K562 (cell line): ENCODE measurements around the gene MAGI2.

ENCODE experiments used
- SMC3 ChIP-seq: conservative IDR thresholded peaks from 2 replicates; pipeline ENCODE4 v1.6.1; 2011; ENCODE audit warnings: low read depth, low read length, improper control_type of control experiment; ENCODE audit not compliant: insufficient read depth
- TF ChIP-seq, protein P1 (sequence below), 2 experiments: fragments of 450-650 bp in 1 of 2; sonication (generic) in 1 of 2; formaldehyde crosslinking in 1 of 2; IDR thresholded peaks; 2 replicates each; pipeline versions ENCODE4 v1.7.1 to v1.9.0; 2016 to 2022; ENCODE audit warnings: inconsistent platforms in 1 of 2, mild to moderate bottlenecking in 1 of 2, missing genetic modification reagents in 1 of 2

DNA sequence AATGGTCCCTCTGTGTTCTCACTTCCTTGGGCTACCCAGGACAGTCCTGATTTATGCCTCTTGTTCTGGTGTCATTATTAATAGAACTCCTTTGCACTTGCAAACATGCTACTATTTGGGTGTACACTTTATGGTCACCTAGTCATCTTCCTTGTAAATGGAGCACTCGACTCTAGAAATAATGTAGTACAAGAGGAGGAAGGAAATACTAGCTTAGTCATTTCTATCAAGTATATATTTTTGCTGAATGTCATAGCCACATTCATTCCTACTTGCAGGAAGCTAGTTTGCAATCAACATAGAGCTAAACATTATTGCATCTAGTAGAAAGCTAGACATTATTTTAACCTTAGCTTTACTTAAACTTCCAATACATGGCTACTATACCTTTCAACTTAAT, 335.3 kb downstream of the MAGI2 start:
- TF ChIP-seq, protein P1, sequence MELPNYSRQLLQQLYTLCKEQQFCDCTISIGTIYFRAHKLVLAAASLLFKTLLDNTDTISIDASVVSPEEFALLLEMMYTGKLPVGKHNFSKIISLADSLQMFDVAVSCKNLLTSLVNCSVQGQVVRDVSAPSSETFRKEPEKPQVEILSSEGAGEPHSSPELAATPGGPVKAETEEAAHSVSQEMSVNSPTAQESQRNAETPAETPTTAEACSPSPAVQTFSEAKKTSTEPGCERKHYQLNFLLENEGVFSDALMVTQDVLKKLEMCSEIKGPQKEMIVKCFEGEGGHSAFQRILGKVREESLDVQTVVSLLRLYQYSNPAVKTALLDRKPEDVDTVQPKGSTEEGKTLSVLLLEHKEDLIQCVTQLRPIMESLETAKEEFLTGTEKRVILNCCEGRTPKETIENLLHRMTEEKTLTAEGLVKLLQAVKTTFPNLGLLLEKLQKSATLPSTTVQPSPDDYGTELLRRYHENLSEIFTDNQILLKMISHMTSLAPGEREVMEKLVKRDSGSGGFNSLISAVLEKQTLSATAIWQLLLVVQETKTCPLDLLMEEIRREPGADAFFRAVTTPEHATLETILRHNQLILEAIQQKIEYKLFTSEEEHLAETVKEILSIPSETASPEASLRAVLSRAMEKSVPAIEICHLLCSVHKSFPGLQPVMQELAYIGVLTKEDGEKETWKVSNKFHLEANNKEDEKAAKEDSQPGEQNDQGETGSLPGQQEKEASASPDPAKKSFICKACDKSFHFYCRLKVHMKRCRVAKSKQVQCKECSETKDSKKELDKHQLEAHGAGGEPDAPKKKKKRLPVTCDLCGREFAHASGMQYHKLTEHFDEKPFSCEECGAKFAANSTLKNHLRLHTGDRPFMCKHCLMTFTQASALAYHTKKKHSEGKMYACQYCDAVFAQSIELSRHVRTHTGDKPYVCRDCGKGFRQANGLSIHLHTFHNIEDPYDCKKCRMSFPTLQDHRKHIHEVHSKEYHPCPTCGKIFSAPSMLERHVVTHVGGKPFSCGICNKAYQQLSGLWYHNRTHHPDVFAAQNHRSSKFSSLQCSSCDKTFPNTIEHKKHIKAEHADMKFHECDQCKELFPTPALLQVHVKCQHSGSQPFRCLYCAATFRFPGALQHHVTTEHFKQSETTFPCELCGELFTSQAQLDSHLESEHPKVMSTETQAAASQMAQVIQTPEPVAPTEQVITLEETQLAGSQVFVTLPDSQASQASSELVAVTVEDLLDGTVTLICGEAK (IDR thresholded peaks at IDR 0.05): no peak
- TF ChIP-seq, protein P1 (CRISPR knock-in tag; IDR thresholded peaks at IDR 0.05): no peak
- TF ChIP-seq SMC3: no peak
